NCI-H2081 (cell line): ENCODE measurements around the gene POLN.
"Not testable (repeated sequence)": the region's sequence is repeated elsewhere in the genome, so short reads cannot be mapped to it uniquely, and the experiment has no call there.

ENCODE experiments used
- DNase-seq, 2 experiments: peaks; one replicate each; lab custom pipeline; 2025; lab: John Stamatoyannopoulos, UW

POLN gene

DNA sequence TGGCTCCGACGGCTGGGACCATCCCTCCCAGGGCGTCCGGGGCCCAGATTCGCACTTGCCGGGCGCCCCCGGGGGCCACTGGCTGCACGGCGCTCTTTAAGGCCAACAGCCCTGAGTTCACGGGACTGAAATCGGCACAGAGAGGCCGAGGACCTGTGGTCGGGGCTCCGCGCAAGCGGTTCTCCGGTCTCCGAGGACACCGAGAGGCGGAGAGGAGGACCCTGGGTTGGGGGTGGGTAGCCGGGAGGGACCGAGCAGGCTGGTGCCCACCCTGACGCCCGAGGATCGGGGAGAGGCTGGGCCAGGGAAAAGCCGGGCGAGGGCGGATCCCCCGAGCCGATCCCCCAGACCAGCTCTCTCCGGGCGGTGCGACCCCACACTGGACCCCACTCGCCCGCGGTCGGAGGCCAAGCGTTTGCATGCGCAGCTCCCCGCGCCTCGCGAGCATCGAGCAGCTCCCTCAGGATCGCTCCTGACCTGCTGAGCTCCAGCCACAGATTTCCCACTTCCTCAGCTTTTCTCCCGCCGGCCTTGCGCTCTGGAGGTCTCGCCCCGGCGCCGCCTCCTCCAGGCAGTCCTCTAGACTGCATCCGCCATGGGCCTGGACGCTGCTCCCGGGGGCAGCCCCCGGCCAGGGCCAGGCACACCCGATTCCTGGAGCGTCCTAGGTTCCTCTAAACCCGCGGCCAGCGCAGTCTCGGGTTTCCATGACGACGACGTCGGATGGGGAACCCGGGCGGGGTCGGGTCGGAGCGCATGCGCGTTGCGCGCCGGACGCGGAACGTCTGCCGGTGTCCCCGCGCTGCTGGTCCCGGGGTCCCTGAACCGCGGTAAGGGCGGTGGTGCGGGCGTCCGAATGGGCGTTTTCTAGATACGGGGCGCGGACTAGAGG is 200.4 kb downstream of the POLN start:
- peak; percentile 86 to 87 for DNase-seq

DNA sequence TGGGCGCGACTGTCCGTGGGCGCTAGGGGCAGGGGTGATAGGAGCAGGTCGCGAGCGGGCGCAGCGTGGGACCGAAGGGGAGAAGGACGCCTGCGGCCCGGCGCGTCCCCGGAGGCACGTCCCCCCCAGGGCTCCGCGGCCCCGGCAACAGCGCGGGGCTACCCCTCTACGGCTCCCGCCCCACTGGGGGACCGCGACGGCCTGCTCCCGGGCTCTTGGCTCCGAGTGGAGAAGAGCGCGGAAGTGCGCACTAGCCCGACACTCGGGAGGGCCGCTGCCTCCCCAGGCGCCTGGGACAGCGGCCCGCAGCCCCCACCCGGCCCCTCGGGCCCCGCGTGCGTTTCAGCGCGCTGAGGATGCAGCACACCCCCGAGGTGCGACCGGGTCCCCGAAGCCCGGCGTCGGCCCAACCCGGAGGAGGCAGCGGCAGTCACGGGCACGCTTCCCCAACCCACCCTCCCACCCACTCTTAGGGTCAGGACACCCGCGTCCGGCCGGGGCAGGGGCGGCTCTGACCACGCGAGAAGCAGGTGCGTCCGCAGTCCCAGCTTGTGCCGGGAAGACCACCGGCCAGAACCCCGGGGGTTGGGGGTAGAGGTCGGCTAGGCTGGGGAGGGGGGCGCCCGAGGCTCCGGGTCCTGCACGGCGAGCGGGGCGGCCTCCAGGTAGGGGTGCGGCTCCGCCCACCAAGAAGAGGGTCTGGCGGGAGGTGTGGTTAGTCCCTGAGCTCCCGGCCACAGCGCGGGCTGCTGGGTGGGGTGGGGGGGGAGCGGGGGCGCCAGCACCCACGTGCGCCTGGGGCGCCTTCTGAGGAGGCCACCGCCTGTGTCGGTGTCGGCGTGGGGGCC is 201.3 kb downstream of the POLN start:
- DNase-seq: no peak

DNA sequence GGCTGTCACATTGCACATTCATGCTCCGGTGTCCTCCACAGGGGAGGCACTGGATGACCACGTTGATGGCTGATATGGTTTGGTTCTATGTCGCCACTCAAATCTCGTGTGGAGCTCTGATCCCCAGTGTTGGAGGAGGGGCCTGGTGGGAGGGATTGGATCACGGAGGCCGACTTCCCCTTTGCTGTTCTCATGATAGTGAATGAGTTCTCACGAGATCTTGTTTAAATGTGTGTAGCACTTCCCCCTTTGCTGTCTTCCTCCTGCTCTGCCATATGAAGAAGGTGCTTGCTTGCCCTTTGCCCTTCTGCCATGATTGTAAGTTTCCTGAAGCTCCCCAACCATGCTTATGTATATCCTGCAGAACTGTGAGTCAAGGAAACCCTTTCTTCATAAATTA is 205.1 kb downstream of the POLN start:
- no peak for DNase-seq

DNA sequence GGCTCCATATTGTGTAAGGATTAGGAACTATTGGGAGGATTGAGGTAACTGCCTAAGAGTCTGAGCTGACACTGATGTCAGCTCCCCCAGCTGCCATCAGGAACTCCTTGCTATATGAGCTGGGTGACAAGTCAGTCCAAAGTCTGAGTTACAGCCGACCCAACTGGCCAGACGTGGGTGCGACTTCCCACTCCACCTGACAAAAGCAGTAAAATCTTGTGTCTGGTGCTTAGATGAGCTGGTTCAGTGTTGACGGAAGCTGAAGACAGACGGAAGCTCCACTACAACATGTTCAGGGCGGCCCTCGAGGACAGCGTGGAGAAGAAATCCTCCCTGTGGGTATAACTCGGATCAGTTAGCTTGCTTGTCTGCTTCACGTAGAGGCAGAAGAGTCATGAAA is 205.6 kb downstream of the POLN start:
- no peak for DNase-seq

DNA sequence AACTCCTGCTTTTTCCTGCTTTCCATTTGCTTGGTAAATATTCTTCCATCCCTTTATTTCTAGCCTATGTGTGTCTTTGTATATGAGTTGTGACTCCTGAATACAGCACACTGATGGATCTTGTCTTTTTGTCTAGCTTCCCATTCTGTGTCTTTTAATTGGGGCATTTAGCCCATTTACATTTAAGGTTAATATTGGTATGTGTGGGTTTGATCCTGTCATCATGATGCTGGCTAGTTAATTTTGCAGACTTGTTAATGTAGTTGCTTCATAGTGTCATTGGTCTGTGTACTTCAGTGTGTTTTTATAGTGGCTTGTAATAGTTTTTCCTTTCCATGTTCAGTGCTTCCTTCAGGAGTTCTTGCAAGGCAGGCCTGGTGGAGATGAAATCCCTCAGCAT is 210.8 kb downstream of the POLN start:
- not testable (repeated sequence) for DNase-seq

DNA sequence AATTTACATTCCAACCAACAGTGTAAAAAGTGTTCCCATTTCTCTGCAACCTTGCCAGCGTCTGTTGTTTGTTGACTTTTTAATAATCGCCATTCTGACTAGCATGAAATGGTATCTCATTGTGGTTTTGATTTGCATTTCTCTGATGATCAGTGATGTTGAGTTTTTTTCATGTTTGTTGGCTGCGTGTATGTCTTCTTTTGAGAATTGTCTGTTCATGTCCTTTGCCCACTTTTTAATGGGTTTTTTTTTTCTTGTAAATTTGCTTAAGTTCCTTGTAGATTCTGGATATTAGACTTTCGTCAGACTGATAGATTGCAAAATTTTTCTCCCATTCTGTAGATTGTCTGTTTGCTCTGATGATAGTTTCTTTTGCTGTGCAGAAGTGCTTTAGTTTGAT is 214.8 kb downstream of the POLN start:
- not testable (repeated sequence) for DNase-seq

DNA sequence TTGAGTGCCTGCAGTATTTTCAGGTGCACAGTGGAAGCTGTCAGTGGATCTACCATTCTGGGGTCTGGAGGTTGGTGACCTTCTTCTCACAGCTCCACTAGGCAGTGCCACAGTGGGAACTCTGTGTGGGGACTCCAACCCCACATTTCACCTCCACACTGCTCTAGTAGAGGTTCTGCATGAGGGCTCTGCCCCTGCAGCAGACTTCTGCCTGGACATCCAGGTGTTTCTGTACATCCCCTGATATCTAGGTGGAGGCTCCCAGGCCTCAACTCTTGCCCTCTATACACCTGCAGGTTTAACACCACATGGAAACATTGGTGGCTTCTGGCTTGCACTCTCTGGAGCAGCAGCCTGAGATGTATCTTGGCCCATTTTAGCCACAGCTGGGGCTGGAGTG is 216.1 kb downstream of the POLN start:
- no peak for DNase-seq

DNA sequence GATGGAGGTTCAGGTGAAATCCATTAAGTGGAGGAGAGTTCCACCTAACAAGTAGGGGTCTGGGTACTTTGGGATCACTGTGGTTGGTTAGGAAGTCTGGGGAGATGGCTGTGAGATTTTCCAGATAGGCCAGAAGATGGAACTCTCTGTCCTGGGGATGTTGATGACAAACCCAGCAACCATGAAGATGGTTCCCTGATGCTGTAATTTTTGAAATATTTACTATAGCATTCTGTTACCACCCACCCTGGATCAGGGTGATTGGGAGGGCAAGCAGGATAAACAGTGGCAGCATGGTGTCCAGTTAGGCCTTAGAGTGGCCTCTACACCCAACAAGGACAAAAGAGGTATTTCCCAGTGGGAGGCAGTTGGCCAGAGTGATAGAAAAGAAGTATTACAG is 217.2 kb downstream of the POLN start:
- DNase-seq: no peak
